ENCODE results near the gene GPRIN2. TPM values are rescaled to one million over a fixed set of nuclear protein-coding genes. Genes with fewer than 3 reads are reported as not detected.
"Not testable (repeated sequence)": the region's sequence is repeated elsewhere in the genome, so short reads cannot be mapped to it uniquely, and the experiment has no call there.

GPRIN2 gene
- total RNA-seq, 3 donors from 2014 or later (not counting 1 experiment from before 2014, with no cell fraction given): not detected

GRCh38 chr10:46512002-46512401, 44.5 kb downstream of the GPRIN2 start:
- H3K27ac ChIP-seq (ENCODE audit: low read length); H3K36me3 Mint-ChIP-seq; H3K4me1 Mint-ChIP-seq; ATAC-seq; H3K27ac Mint-ChIP-seq; H3K9me3 ChIP-seq (ENCODE audit: control insufficient read depth, insufficient read depth, low read length); intact Hi-C loops (cut with micrococcal nuclease); H3K4me1 ChIP-seq (ENCODE audit: control insufficient read depth, insufficient read depth, low read length); H3K9me3 Mint-ChIP-seq; H3K27me3 Mint-ChIP-seq (ENCODE audit: low read depth in 2 of 2); H3K4me3 Mint-ChIP-seq; H3K27me3 ChIP-seq (ENCODE audit: control insufficient read depth, insufficient read depth, low read length); H3K4me3 ChIP-seq (ENCODE audit: low read length); DNase-seq; H3K36me3 ChIP-seq (ENCODE audit: control insufficient read depth, insufficient read depth, low read length): not testable (repeated sequence)
- no CpG with 5 or more reads among the region's 5 CpGs for WGBS (ENCODE audit: insufficient coverage)

Other genes starting within 250 kb of the GPRIN2 start
- gene ANXA8L1, start 180.9 kb downstream of the GPRIN2 start, total RNA-seq: not detected
- not detected for gene NPY4R, start 90.7 kb downstream of the GPRIN2 start, total RNA-seq
- 1 to 10 TPM in 2 of 3 donors, under 1 TPM in 1; 1.00 to 2.0 (median 1.1) TPM for gene SYT15, start 22.5 kb upstream of the GPRIN2 start, total RNA-seq